H1 (cell line): ENCODE measurements around the gene BORA.

Experiments
- EZH2 ChIP-seq: fragments of 200-600 bp; sonication (generic); IDR thresholded peaks from 2 replicates; pipeline ENCODE4 v1.7.1; 2012; ENCODE audit warnings: low read depth, mild to moderate bottlenecking, moderate library complexity, low read length, inconsistent platforms; ENCODE audit not compliant: severe bottlenecking
- RXRA ChIP-seq: IDR thresholded peaks from 2 replicates; pipeline ENCODE4 v1.6.1; 2011; ENCODE audit warnings: low read depth, mild to moderate bottlenecking, low read length, moderate library complexity; ENCODE audit not compliant: insufficient read depth

DNA sequence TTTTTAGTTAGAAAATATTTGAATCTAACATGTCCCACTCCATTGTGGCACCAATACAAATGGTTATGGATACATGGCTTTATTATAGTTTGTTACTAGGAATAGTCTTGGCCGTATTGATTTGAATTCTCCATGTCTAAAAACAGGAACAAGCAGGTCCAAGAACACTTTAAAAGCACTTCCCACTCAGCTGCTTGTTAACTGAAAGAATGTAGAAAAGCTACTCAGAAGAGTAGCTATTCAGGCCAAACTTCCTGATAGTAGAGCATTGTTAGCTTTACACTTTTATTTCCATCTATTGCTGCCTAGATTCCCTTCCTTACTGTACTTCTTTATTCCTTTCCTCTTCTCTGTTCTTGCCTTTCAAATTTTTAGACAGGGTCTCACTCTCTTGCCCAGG is 61.1 kb downstream of the BORA start:
- TF ChIP-seq RXRA, result no peak
- no peak for TF ChIP-seq EZH2
